ENCODE measurements around the gene MYMX.

DNA sequence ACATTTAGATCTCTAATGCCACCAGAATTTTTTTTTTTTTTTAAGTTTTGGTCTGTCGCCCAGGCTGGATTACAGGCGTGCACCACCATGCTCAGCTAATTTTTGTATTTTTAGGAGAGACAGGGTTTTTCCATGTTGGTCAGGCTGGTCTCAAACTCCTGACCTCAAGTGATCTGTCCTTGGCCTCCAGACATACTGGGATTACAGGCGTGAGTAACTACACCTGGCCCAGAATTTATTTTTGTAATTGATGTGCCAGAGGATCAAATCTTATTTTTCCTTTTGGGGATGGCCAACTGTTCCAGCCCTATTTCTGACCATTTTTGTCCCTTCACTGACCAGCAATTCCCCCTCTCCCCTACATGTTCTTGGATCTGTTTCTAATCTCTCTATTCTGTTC, 18.0 kb upstream of the MYMX start:
- TF ChIP-seq, protein P1, sequence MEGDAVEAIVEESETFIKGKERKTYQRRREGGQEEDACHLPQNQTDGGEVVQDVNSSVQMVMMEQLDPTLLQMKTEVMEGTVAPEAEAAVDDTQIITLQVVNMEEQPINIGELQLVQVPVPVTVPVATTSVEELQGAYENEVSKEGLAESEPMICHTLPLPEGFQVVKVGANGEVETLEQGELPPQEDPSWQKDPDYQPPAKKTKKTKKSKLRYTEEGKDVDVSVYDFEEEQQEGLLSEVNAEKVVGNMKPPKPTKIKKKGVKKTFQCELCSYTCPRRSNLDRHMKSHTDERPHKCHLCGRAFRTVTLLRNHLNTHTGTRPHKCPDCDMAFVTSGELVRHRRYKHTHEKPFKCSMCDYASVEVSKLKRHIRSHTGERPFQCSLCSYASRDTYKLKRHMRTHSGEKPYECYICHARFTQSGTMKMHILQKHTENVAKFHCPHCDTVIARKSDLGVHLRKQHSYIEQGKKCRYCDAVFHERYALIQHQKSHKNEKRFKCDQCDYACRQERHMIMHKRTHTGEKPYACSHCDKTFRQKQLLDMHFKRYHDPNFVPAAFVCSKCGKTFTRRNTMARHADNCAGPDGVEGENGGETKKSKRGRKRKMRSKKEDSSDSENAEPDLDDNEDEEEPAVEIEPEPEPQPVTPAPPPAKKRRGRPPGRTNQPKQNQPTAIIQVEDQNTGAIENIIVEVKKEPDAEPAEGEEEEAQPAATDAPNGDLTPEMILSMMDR (tag by site-specific recombination; IDR thresholded peaks at IDR 0.05) = no peak
- TF ChIP-seq, protein P2, sequence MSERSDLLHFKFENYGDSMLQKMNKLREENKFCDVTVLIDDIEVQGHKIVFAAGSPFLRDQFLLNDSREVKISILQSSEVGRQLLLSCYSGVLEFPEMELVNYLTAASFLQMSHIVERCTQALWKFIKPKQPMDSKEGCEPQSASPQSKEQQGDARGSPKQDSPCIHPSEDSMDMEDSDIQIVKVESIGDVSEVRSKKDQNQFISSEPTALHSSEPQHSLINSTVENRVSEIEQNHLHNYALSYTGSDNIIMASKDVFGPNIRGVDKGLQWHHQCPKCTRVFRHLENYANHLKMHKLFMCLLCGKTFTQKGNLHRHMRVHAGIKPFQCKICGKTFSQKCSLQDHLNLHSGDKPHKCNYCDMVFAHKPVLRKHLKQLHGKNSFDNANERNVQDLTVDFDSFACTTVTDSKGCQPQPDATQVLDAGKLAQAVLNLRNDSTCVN (tag by site-specific recombination; optimal IDR thresholded peaks at IDR 0.05) = no peak
- TF ChIP-seq, protein P3, sequence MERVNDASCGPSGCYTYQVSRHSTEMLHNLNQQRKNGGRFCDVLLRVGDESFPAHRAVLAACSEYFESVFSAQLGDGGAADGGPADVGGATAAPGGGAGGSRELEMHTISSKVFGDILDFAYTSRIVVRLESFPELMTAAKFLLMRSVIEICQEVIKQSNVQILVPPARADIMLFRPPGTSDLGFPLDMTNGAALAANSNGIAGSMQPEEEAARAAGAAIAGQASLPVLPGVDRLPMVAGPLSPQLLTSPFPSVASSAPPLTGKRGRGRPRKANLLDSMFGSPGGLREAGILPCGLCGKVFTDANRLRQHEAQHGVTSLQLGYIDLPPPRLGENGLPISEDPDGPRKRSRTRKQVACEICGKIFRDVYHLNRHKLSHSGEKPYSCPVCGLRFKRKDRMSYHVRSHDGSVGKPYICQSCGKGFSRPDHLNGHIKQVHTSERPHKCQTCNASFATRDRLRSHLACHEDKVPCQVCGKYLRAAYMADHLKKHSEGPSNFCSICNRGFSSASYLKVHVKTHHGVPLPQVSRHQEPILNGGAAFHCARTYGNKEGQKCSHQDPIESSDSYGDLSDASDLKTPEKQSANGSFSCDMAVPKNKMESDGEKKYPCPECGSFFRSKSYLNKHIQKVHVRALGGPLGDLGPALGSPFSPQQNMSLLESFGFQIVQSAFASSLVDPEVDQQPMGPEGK (tag by site-specific recombination; IDR thresholded peaks at IDR 0.05) = no peak
- TF ChIP-seq YY1 (tag by site-specific recombination; IDR thresholded peaks at IDR 0.05) = no peak

Measured in HEK293 (cell line).